GM12878 (cell line): Measurements from ENCODE around the gene MLIP. TPM values are rescaled to one million over a fixed set of nuclear protein-coding genes. Genes with fewer than 3 reads are reported as not detected.

Source experiments
- ATAC-seq: fragments of 200-7000 bp; cut with Tn5 transposase; 3 replicates; pipeline ENCODE4 v1.9.1; 2020; ENCODE audit warnings: mild to moderate bottlenecking, moderate library complexity
- BruUV-seq: library from RNA; stranded (reverse); fragments of 400-500 nt; replicated peaks from 2 replicates; lab custom pipeline; 2021; lab: Mats Ljungman, UMichigan
- CTCF ChIA-PET: fragments of 300-600 bp; sonication (Branson Sonifier 250); formaldehyde crosslinking; extraction: SDS; loops from one replicate; lab custom pipeline; 2021; ENCODE audit warnings: inconsistent platforms; lab: Yijun Ruan, JAX
- POLR2A ChIA-PET: fragments of 350-600 bp; formaldehyde crosslinking; extraction: SDS; loops from one replicate; lab custom pipeline; 2021; ENCODE audit warnings: inconsistent platforms; lab: Charles Lee
- RAD21 ChIA-PET: fragments of 300-600 bp; sonication (Branson Sonifier 250); formaldehyde crosslinking; loops from one replicate; lab custom pipeline; 2023; ENCODE audit warnings: antibody characterized with exemption; ENCODE audit not compliant: unreplicated experiment; lab: Charles Lee
- SMC1A ChIA-PET: fragments of 300-600 bp; sonication (Branson Sonifier 250); formaldehyde crosslinking; loops from one replicate; lab custom pipeline; 2023; ENCODE audit not compliant: unreplicated experiment, uncharacterized antibody; lab: Charles Lee
- DNase-seq: peaks from one replicate; pipeline ENCODE4 v3.0.0-alpha.2; 2011; ENCODE audit warnings: low read depth, low spot score
- FAIRE-seq: peaks from 3 replicates; lab custom pipeline; 2011; peaks lifted over from hg19 to GRCh38; lab: Jason Lieb, UNC
- H2AFZ ChIP-seq: 2 replicates; pipeline ENCODE4 v1.6.0; 2011; ENCODE audit warnings: low read depth, low read length, control low read depth; ENCODE audit not compliant: control insufficient read depth
- H3K27ac ChIP-seq: 2 replicates; pipeline ENCODE4 v1.5.1; 2011; ENCODE audit warnings: control low read depth; ENCODE audit not compliant: control insufficient read depth, insufficient read depth
- H3K27me3 ChIP-seq, 2 experiments: replicated peaks in 1 of 2; 2 replicates each; pipeline versions ENCODE4 v1.6.0 to v1.6.1; 2011; ENCODE audit warnings: low read length in 1 of 2; ENCODE audit not compliant: control insufficient read depth in 2 of 2, insufficient read depth in 2 of 2
- H3K36me3 ChIP-seq, 2 experiments: 2 replicates each; pipeline ENCODE4 v1.5.1; 2011; ENCODE audit warnings: low read length in 1 of 2; ENCODE audit not compliant: control insufficient read depth in 2 of 2, insufficient read depth in 2 of 2
- H3K4me1 ChIP-seq: 2 replicates; pipeline ENCODE4 v1.6.1; 2011; ENCODE audit warnings: mild to moderate bottlenecking, low read length, moderate library complexity, mixed read lengths; ENCODE audit not compliant: control insufficient read depth, insufficient read depth
- H3K4me2 ChIP-seq: 2 replicates; pipeline ENCODE4 v1.6.0; 2011; ENCODE audit warnings: control low read depth; ENCODE audit not compliant: control insufficient read depth, insufficient read depth
- H3K4me3 ChIP-seq: fragments of 200-600 bp; sonication (generic); 2 replicates; pipeline ENCODE4 v1.5.1; 2016
- H3K79me2 ChIP-seq: 2 replicates; pipeline ENCODE4 v1.6.0; 2011; ENCODE audit warnings: low read length; ENCODE audit not compliant: control insufficient read depth, insufficient read depth
- H3K9ac ChIP-seq: 2 replicates; pipeline ENCODE4 v1.8.0; 2011; ENCODE audit warnings: low read length, control low read depth, mixed read lengths; ENCODE audit not compliant: control insufficient read depth, insufficient read depth
- H3K9me3 ChIP-seq: replicated peaks from 3 replicates; pipeline ENCODE4 v1.5.1; 2011; ENCODE audit warnings: mild to moderate bottlenecking, low read length; ENCODE audit not compliant: control insufficient read depth, insufficient read depth
- H4K20me1 ChIP-seq: 2 replicates; pipeline ENCODE4 v1.6.0; 2011; ENCODE audit not compliant: control insufficient read depth, insufficient read depth
- BMI1 ChIP-seq: fragments of 450-650 bp; IDR thresholded peaks from 2 replicates; pipeline ENCODE4 v1.6.1; 2016; ENCODE audit warnings: mild to moderate bottlenecking, moderate library complexity, borderline replicate concordance
- CBFB ChIP-seq: IDR thresholded peaks from 2 replicates; pipeline ENCODE4 v1.6.1; 2016; ENCODE audit warnings: antibody characterized with exemption, low read depth
- IKZF2 ChIP-seq, 2 experiments: fragments of 450-650 bp; IDR thresholded peaks; 2 replicates each; pipeline ENCODE4 v1.6.1; 2017; ENCODE audit warnings: mild to moderate bottlenecking in 2 of 2, moderate library complexity in 2 of 2
- JUND ChIP-seq: IDR thresholded peaks from 2 replicates; pipeline ENCODE4 v1.6.1; 2012; ENCODE audit warnings: low read depth, mild to moderate bottlenecking, low read length, improper control_type of control experiment, moderate library complexity
- KAT2A ChIP-seq: conservative IDR thresholded peaks from 2 replicates; pipeline ENCODE4 v1.6.1; 2011; ENCODE audit warnings: low read depth, low read length; ENCODE audit not compliant: control insufficient read depth
- KDM1A ChIP-seq: fragments of 200-600 bp; sonication (generic); IDR thresholded peaks from 2 replicates; pipeline ENCODE4 v1.6.1; 2016; ENCODE audit warnings: borderline replicate concordance
- MEF2A ChIP-seq: IDR thresholded peaks from 2 replicates; pipeline ENCODE4 v1.6.1; 2011; ENCODE audit warnings: low read depth, mild to moderate bottlenecking, low read length, moderate library complexity; ENCODE audit not compliant: insufficient read depth
- NR2C2 ChIP-seq: IDR thresholded peaks from 2 replicates; pipeline ENCODE4 v1.6.1; 2011; ENCODE audit warnings: borderline replicate concordance, low read depth; ENCODE audit not compliant: control insufficient read depth, insufficient read length
- RAD51 ChIP-seq: fragments of 450-650 bp; IDR thresholded peaks from 2 replicates; pipeline ENCODE4 v1.6.1; 2016; ENCODE audit warnings: moderate library complexity, mild to moderate bottlenecking, inconsistent platforms
- SMAD5 ChIP-seq: IDR thresholded peaks from 2 replicates; pipeline ENCODE4 v1.6.1; 2016; ENCODE audit warnings: antibody characterized with exemption, low read depth
- SUZ12 ChIP-seq: fragments of 200-600 bp; sonication (generic); IDR thresholded peaks from one replicate; pipeline ENCODE4 v1.6.1; 2018; ENCODE audit warnings: antibody characterized with exemption, mild to moderate bottlenecking; ENCODE audit not compliant: unreplicated experiment
- ZNF207 ChIP-seq: fragments of 450-650 bp; IDR thresholded peaks from 2 replicates; pipeline ENCODE4 v1.6.1; 2014; ENCODE audit warnings: antibody characterized with exemption, mild to moderate bottlenecking, borderline replicate concordance
- ZNF24 ChIP-seq: fragments of 450-650 bp; IDR thresholded peaks from 2 replicates; pipeline ENCODE4 v1.6.1; 2017; ENCODE audit warnings: antibody characterized with exemption, mild to moderate bottlenecking
- ZNF274 ChIP-seq: IDR thresholded peaks from one replicate; pipeline ENCODE4 v1.8.0; 2011; ENCODE audit not compliant: insufficient read length, insufficient read depth
- WGBS: methylation state at CpG from one replicate; pipeline ENCODE4 v1.1.6; 2016; ENCODE audit warnings: low lambda C conversion rate; ENCODE audit not compliant: insufficient replicate concordance, insufficient coverage; ENCODE audit errors: missing lambda C conversion rate; 5-methylcytosine and 5-hydroxymethylcytosine counted together
- in situ Hi-C: fragments of 300-500 bp; cut with MboI; formaldehyde crosslinking; loops from 9 replicates; pipeline ENCODE4 v1.14.3; 2018; ENCODE audit warnings: mixed read lengths
- intact Hi-C: fragments of 100-400 bp; cut with micrococcal nuclease; formaldehyde crosslinking; loops from one replicate; pipeline ENCODE4 v1.14.2; 2022; ENCODE audit not compliant: unreplicated experiment
- polyA plus RNA-seq, 11 experiments: library from polyadenylated mRNA; depleted of rRNA in 4 of 11; unstranded in 6 of 11; stranded (reverse) in 5 of 11; fragments of >200 nt; fragmentation: Nextera tagmentation in 4 of 11; fragmentation: Illumina TruSeq in 1 of 11; extraction: Ambion mirVana in 4 of 11; extraction: Trizol in 1 of 11; gene quantifications; 1 replicate in 1 of 11; 2 replicates in 10 of 11; pipeline versions ENCODE4 v1.2.1 to v1.2.3, GENCODE V29; 2011 to 2016; ENCODE audit warnings: inconsistent platforms in 2 of 11, missing spikeins in 2 of 11, low read depth in 1 of 11
- total RNA-seq, 4 experiments: library from RNA; depleted of rRNA in 3 of 4; stranded (reverse); fragments of >200 nt in 3 of 4; fragmentation: Illumina TruSeq in 1 of 4; extraction: Trizol in 1 of 4; gene quantifications; 2 replicates each; pipeline versions ENCODE4 v1.2.1 to v1.2.3, GENCODE V29; 2013 to 2021
- TF ChIP-seq, protein P1 (sequence below): fragments of 450-650 bp; IDR thresholded peaks from 2 replicates; pipeline ENCODE4 v1.6.1; 2017; ENCODE audit warnings: mild to moderate bottlenecking
- TF ChIP-seq, protein P2 (sequence below): fragments of 450-650 bp; IDR thresholded peaks from 2 replicates; pipeline ENCODE4 v1.6.1; 2016; ENCODE audit warnings: mild to moderate bottlenecking
- TF ChIP-seq, protein P3 (sequence below): IDR thresholded peaks from 2 replicates; pipeline ENCODE4 v1.6.1; 2012; ENCODE audit warnings: mild to moderate bottlenecking, low read depth, low read length

The MLIP gene
- total and polyA plus RNA-seq, 10 of the 15 experiments (the other 5 are each of a cell fraction or from before 2014, with no cell fraction given), result not detected

DNA sequence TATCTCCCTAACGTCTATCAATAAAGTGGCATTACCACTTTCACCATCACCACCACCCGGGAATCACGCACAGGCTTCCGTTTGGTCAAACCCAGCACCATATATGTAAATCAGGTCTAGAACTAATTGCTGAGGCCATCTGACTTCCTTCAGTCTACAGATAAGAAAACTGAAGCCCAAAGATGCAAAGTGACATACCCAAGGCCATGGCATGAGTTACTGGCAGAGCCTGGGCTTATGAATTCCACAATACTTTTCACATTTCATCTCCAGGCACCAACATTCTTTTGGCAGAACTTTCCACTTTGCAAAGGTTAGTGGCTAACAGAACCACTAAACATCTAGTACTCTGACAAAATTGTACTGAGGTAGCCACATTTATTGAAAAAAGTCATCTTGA, 132.5 kb downstream of the MLIP start:
- no peaks in the 10 kb centered on the region for H3K4me1 ChIP-seq
- H2AFZ ChIP-seq, result no peak overlapping the region
- ChIA-PET SMC1A (interaction anchor here (0.7 to 2.1 kb wide), 7 partner anchors 12 to 142 kb away, joined by 3 to 8 read pairs (median 4); no protein-coding TSS in a partner anchor), CTCF (interaction anchor here (0.8 to 2.8 kb wide), 14 partner anchors 10 to 658 kb away, joined by 3 to 14 read pairs (median 4); no protein-coding TSS in a partner anchor), RAD21 (interaction anchor here (1.8 kb wide), 1 partner anchor 69 kb away, joined by 7 read pairs; no protein-coding TSS in a partner anchor)
- H3K27ac ChIP-seq, result no peak overlapping the region
- no peak overlapping the region for H3K4me3 ChIP-seq
- DNase-seq, result no peak
- WGBS, result 28% methylated on average over 4 of the region's 4 CpGs
- no peak for ATAC-seq
- H3K9ac ChIP-seq, result no peak overlapping the region
- H3K4me2 ChIP-seq, result no peak overlapping the region
- intact Hi-C loops, result no loop called here
- H3K36me3 ChIP-seq, result no peaks in the 10 kb centered on the region
- no peaks in the 10 kb centered on the region for H3K9me3 ChIP-seq
- no peak for TF ChIP-seq RAD51
- no peak for TF ChIP-seq KAT2A
- no peak for TF ChIP-seq JUND
- TF ChIP-seq, protein P1, sequence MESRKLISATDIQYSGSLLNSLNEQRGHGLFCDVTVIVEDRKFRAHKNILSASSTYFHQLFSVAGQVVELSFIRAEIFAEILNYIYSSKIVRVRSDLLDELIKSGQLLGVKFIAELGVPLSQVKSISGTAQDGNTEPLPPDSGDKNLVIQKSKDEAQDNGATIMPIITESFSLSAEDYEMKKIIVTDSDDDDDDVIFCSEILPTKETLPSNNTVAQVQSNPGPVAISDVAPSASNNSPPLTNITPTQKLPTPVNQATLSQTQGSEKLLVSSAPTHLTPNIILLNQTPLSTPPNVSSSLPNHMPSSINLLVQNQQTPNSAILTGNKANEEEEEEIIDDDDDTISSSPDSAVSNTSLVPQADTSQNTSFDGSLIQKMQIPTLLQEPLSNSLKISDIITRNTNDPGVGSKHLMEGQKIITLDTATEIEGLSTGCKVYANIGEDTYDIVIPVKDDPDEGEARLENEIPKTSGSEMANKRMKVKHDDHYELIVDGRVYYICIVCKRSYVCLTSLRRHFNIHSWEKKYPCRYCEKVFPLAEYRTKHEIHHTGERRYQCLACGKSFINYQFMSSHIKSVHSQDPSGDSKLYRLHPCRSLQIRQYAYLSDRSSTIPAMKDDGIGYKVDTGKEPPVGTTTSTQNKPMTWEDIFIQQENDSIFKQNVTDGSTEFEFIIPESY, result no peak
- TF ChIP-seq BMI1, result no peak
- TF ChIP-seq ZNF207, result no peak
- no peak for TF ChIP-seq ZNF24
- TF ChIP-seq, protein P2, sequence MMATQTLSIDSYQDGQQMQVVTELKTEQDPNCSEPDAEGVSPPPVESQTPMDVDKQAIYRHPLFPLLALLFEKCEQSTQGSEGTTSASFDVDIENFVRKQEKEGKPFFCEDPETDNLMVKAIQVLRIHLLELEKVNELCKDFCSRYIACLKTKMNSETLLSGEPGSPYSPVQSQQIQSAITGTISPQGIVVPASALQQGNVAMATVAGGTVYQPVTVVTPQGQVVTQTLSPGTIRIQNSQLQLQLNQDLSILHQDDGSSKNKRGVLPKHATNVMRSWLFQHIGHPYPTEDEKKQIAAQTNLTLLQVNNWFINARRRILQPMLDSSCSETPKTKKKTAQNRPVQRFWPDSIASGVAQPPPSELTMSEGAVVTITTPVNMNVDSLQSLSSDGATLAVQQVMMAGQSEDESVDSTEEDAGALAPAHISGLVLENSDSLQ, result no peak
- no peak for TF ChIP-seq NR2C2
- TF ChIP-seq ZNF274, result no peak
- no peak for TF ChIP-seq SUZ12
- no peak for TF ChIP-seq SMAD5
- no peak for TF ChIP-seq CBFB
- TF ChIP-seq, protein P3, sequence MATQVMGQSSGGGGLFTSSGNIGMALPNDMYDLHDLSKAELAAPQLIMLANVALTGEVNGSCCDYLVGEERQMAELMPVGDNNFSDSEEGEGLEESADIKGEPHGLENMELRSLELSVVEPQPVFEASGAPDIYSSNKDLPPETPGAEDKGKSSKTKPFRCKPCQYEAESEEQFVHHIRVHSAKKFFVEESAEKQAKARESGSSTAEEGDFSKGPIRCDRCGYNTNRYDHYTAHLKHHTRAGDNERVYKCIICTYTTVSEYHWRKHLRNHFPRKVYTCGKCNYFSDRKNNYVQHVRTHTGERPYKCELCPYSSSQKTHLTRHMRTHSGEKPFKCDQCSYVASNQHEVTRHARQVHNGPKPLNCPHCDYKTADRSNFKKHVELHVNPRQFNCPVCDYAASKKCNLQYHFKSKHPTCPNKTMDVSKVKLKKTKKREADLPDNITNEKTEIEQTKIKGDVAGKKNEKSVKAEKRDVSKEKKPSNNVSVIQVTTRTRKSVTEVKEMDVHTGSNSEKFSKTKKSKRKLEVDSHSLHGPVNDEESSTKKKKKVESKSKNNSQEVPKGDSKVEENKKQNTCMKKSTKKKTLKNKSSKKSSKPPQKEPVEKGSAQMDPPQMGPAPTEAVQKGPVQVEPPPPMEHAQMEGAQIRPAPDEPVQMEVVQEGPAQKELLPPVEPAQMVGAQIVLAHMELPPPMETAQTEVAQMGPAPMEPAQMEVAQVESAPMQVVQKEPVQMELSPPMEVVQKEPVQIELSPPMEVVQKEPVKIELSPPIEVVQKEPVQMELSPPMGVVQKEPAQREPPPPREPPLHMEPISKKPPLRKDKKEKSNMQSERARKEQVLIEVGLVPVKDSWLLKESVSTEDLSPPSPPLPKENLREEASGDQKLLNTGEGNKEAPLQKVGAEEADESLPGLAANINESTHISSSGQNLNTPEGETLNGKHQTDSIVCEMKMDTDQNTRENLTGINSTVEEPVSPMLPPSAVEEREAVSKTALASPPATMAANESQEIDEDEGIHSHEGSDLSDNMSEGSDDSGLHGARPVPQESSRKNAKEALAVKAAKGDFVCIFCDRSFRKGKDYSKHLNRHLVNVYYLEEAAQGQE, result no peak
- no peak for TF ChIP-seq IKZF2 (IDR thresholded peaks at IDR 0.05)
- no peak for TF ChIP-seq MEF2A
- no peak for TF ChIP-seq KDM1A
- TF ChIP-seq, all 136 proteins: peak for 0
- no peak for FAIRE-seq
- POLR2A ChIA-PET, result no interaction called here
- in situ Hi-C loops, result no loop called here
- Histone ChIP-seq H3K79me2 (no peaks in the 10 kb centered on the region), H3K27me3 (no peaks in the 10 kb centered on the region), H4K20me1 (no peaks in the 10 kb centered on the region)
- no TSS peak for BruUV-seq
